ENCODE data around the gene SPOCK1.
"Not testable (repeated sequence)": the region's sequence is repeated elsewhere in the genome, so short reads cannot be mapped to it uniquely, and the experiment has no call there.

SPOCK1 gene

DNA sequence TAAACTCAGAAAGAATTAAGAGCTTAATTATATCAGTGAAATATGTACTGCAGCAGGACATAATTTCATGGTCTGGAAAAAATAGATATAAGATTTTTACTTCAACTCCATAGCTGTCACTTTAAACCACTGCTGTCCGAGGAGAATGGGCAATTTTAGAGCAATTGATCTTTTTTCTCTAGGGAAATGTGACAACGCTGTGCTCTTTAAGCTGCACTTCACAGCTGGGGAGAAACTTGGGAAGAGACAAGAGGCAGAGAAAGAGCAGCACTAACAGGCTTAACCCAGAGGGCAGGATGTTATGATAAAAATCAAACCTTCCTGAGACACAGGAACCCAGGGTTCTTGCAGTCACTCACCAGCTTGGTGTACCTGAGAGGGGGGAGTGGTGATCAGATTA is 92.0 kb downstream of the SPOCK1 start:
- Mint-ChIP-seq H3K36me3 (ENCODE audit: low read depth) (no peaks in the 10 kb centered on the region), H3K4me3 (no peak overlapping the region), H3K27ac (no peak overlapping the region), H3K9me3 (no peaks in the 10 kb centered on the region), H3K27me3 (no peaks in the 10 kb centered on the region), H3K4me1 (ENCODE audit: low read depth) (peaks cover 7% of the 10 kb centered on the region)
- intact Hi-C loops (cut with micrococcal nuclease) = no loop called here

DNA sequence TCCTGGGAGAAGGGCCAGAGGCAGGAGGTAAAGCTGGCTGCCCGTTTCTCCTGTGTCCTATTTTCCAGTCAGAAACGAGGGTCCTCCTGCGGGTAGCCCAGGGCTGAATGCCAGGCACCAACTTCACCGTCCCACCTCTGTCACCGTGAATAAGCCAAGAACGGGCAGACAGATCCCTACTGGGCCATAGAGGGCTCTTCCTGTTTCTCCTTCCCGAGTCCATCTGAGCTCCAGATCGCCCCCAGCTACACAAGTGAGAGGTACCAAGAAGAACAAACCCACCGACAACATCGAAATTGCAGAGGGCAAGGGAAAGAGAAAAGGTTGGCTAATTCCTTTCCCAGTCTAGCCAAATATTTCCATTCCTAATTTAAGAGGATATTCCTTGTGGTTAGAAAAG is 93.7 kb downstream of the SPOCK1 start:
- Mint-ChIP-seq H3K4me3 (no peak overlapping the region), H3K9me3 (no peaks in the 10 kb centered on the region), H3K4me1 (ENCODE audit: low read depth) (peaks cover 7% of the 10 kb centered on the region), H3K27ac (no peak overlapping the region), H3K27me3 (peaks cover 2% of the 10 kb centered on the region), H3K36me3 (ENCODE audit: low read depth) (no peaks in the 10 kb centered on the region)
- intact Hi-C loops (cut with micrococcal nuclease) = no loop called here

DNA sequence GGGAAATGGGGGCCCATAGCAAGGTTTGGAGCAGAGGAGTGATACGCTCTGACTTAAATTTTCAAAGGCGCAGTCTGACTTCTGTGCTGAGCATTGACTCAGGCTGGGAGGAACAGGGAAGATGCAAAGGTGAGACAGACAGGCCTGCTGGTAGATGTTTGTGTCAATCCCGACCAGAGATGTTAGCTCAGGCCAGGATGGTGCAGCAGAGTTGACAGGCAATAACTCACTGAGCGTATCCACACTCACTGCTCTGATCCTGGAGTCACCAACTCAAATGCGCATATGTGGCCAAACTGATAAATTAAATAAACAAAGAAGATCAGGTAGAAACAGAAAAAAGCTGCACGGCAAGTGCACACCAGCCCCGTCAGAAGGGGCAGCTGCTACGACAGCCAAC is 95.3 kb downstream of the SPOCK1 start:
- intact Hi-C loops (cut with micrococcal nuclease) = no loop called here
- peaks cover 3% of the 10 kb centered on the region for H3K27me3 Mint-ChIP-seq
- H3K4me1 Mint-ChIP-seq (ENCODE audit: low read depth) = peaks cover 7% of the 10 kb centered on the region
- H3K4me3 Mint-ChIP-seq = no peak overlapping the region
- no peaks in the 10 kb centered on the region for H3K36me3 Mint-ChIP-seq (ENCODE audit: low read depth)
- H3K27ac Mint-ChIP-seq = no peak overlapping the region
- H3K9me3 Mint-ChIP-seq = no peaks in the 10 kb centered on the region

DNA sequence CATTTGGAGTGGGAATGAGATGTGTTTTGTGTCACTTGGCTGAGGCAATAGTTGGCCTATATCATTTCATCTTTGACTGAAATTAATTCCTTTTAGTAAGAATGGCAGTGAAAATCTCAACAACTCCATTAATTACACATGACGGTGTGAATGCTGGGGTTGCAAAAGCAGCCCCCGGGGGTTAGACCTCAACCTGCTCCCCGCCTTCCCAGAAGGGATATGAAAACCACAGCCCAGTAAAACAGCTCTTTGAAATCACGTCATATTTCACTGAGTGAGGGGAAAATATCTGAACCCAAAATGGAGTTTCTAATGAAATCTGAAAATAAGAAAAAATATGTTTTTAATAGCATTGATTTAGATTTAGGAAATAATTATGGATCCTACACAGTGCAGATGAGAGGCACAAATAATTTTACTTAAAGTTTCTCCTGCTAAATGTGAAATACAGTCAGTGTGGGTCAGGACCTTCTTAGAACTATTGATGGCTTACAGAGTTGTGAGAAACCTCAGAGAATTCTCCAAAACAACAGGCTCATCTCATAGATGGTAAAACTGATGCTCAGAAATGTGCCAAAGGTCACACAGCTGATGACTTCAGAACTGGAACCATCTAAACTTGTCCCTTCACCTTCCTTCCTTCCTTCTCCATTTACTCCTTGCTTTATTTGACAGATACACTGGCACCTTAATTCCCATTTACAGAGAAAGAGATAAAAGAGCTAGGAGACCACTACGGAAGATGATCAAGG is 96.5 kb downstream of the SPOCK1 start:
- H3K36me3 Mint-ChIP-seq (ENCODE audit: low read depth) = no peaks in the 10 kb centered on the region
- no peak overlapping the region for H3K4me3 Mint-ChIP-seq
- intact Hi-C loops (cut with micrococcal nuclease) = no loop called here
- H3K9me3 Mint-ChIP-seq = no peaks in the 10 kb centered on the region
- peaks cover 4% of the 10 kb centered on the region for H3K27me3 Mint-ChIP-seq
- no peak overlapping the region for H3K27ac Mint-ChIP-seq
- H3K4me1 Mint-ChIP-seq (ENCODE audit: low read depth) = peaks cover 7% of the 10 kb centered on the region

GRCh38 chr5:137401946-137402345 is 97.2 kb downstream of the SPOCK1 start:
- no peak overlapping the region for H3K4me3 Mint-ChIP-seq
- no peak overlapping the region for H3K27ac Mint-ChIP-seq
- peaks cover 7% of the 10 kb centered on the region for H3K4me1 Mint-ChIP-seq (ENCODE audit: low read depth)

GRCh38 chr5:137400571-137400970 is 98.6 kb downstream of the SPOCK1 start:
- Mint-ChIP-seq H3K27me3 (peaks cover 5% of the 10 kb centered on the region), H3K27ac (no peak overlapping the region), H3K4me1 (ENCODE audit: low read depth) (peaks cover 7% of the 10 kb centered on the region), H3K9me3 (no peaks in the 10 kb centered on the region), H3K36me3 (ENCODE audit: low read depth) (no peaks in the 10 kb centered on the region), H3K4me3 (no peak overlapping the region)
- intact Hi-C loops (cut with micrococcal nuclease) = no loop called here

More at GRCh38 chr5:137401946-137402345, 97.2 kb downstream of the SPOCK1 start:
- H3K36me3 Mint-ChIP-seq (ENCODE audit: low read depth) = no peaks in the 10 kb centered on the region
- H3K9me3 Mint-ChIP-seq = no peaks in the 10 kb centered on the region
- H3K27me3 Mint-ChIP-seq = peaks cover 5% of the 10 kb centered on the region
- intact Hi-C loops (cut with micrococcal nuclease) = no loop called here

GRCh38 chr5:137399911-137400310 is 99.2 kb downstream of the SPOCK1 start:
- Mint-ChIP-seq H3K4me3 (no peak overlapping the region), H3K27me3 (peaks cover 5% of the 10 kb centered on the region), H3K36me3 (ENCODE audit: low read depth) (no peaks in the 10 kb centered on the region), H3K9me3 (no peaks in the 10 kb centered on the region), H3K4me1 (ENCODE audit: low read depth) (peaks cover 7% of the 10 kb centered on the region), H3K27ac (no peak overlapping the region)
- intact Hi-C loops (cut with micrococcal nuclease) = no loop called here

GRCh38 chr5:137398751-137399150 is 100.4 kb downstream of the SPOCK1 start:
- H3K27ac Mint-ChIP-seq = no peak overlapping the region
- H3K4me3 Mint-ChIP-seq = no peak overlapping the region
- peaks cover 7% of the 10 kb centered on the region for H3K4me1 Mint-ChIP-seq (ENCODE audit: low read depth)
- peaks cover 5% of the 10 kb centered on the region for H3K27me3 Mint-ChIP-seq
- no peaks in the 10 kb centered on the region for H3K9me3 Mint-ChIP-seq
- intact Hi-C loops (cut with micrococcal nuclease) = no loop called here
- H3K36me3 Mint-ChIP-seq (ENCODE audit: low read depth) = no peaks in the 10 kb centered on the region

DNA sequence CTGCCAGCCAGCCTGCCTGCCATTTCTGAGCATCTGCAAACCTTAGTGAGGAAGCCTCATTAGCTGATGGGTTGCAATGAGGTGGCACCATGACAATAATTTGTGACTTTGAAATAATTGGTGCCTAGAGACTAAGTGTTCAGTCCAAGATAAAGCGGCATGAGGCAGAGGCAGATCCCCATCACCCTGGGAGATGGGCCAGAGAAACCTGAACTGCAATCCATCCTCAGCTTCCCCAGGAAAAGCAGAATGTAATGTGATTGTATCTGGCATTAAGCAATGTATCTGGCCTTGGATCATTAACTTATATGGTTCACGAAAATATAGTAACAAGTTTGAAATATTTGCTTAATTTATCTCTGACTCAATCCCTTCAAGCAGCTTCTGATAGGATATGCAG is 101.0 kb downstream of the SPOCK1 start:
- Mint-ChIP-seq H3K36me3 (ENCODE audit: low read depth) (no peaks in the 10 kb centered on the region), H3K27ac (no peak overlapping the region), H3K4me3 (no peak overlapping the region), H3K27me3 (peaks cover 5% of the 10 kb centered on the region), H3K9me3 (no peaks in the 10 kb centered on the region), H3K4me1 (ENCODE audit: low read depth) (peaks cover under 1% of the 10 kb centered on the region)
- intact Hi-C loops (cut with micrococcal nuclease) = no loop called here

GRCh38 chr5:137395011-137395755 is 103.9 kb downstream of the SPOCK1 start:
- peaks cover 5% of the 10 kb centered on the region for H3K27me3 Mint-ChIP-seq
- intact Hi-C loops (cut with micrococcal nuclease) = no loop called here
- no peaks in the 10 kb centered on the region for H3K36me3 Mint-ChIP-seq (ENCODE audit: low read depth)
- no peak overlapping the region for H3K4me3 Mint-ChIP-seq
- no peak overlapping the region for H3K27ac Mint-ChIP-seq
- no peaks in the 10 kb centered on the region for H3K9me3 Mint-ChIP-seq
- H3K4me1 Mint-ChIP-seq (ENCODE audit: low read depth) = no peaks in the 10 kb centered on the region

- H3K27me3 Mint-ChIP-seq = peaks cover 5% of the 10 kb centered on the region
- H3K9me3 Mint-ChIP-seq = no peaks in the 10 kb centered on the region
- H3K4me1 Mint-ChIP-seq (ENCODE audit: low read depth) = no peaks in the 10 kb centered on the region
- H3K36me3 Mint-ChIP-seq (ENCODE audit: low read depth) = no peaks in the 10 kb centered on the region
- no peak overlapping the region for H3K4me3 Mint-ChIP-seq
- intact Hi-C loops (cut with micrococcal nuclease) = no loop called here
- no peak overlapping the region for H3K27ac Mint-ChIP-seq
Measured at GRCh38 chr5:137394380-137394779, 104.7 kb downstream of the SPOCK1 start.

DNA sequence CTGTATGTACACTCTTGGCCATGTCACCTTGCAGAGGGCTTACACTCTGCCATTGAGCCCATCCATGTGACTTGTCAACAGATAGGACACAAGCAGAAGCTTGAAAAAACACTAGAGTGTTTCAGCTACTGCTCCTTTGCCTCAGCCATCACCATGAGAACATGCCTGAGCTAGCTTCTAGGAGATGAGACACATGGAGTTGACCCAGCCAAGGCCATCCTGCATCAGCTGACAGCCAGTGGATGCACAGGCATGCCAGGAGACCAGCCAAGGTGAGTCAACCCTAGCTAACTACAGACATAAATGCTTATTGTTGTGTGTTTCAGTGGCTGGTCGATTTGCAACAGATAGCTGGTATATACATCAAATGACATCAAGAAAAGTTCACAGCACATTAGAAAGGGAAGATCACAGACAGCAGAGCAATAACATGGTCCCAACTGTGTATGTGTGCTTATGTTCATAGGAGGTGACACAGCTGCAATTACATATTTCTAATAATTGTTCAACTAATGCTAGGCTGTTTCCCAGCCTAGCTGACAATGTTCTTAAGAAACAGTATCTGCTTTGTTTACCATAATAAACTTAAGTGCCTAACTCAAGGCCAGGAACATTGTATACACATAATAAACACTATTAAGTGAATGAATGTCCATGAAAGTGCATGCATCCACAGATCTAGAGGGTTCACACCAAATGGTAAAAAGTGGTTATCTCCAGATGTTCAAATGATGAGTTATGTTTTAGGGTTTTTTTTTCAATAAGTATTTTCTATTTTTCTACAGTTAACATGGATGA is 105.7 kb downstream of the SPOCK1 start:
- no peaks in the 10 kb centered on the region for H3K9me3 Mint-ChIP-seq
- no peak overlapping the region for H3K4me3 Mint-ChIP-seq
- intact Hi-C loops (cut with micrococcal nuclease) = no loop called here
- peaks cover 5% of the 10 kb centered on the region for H3K27me3 Mint-ChIP-seq
- no peaks in the 10 kb centered on the region for H3K36me3 Mint-ChIP-seq (ENCODE audit: low read depth)
- no peaks in the 10 kb centered on the region for H3K4me1 Mint-ChIP-seq (ENCODE audit: low read depth)
- H3K27ac Mint-ChIP-seq = no peak overlapping the region

DNA sequence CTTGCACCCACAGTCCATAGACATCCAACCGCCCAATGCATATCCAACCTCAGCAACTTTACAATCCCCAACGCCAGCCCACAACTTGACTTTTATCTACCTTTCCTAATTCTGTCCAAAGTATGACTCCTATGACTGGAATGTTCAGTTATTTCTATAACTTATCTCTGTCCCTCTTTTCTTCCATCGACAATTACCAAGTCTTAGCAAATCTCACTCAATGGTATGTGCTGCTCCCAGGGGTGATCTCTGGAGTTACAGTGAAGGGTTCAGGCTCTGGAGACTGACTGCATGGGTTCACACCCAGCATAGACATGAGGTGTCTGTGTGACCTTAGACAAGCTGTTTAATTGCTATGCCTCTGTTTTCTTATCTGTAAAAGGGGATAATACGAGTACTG is 106.9 kb downstream of the SPOCK1 start:
- intact Hi-C loops (cut with micrococcal nuclease) = no loop called here
- no peak overlapping the region for H3K27ac Mint-ChIP-seq

DNA sequence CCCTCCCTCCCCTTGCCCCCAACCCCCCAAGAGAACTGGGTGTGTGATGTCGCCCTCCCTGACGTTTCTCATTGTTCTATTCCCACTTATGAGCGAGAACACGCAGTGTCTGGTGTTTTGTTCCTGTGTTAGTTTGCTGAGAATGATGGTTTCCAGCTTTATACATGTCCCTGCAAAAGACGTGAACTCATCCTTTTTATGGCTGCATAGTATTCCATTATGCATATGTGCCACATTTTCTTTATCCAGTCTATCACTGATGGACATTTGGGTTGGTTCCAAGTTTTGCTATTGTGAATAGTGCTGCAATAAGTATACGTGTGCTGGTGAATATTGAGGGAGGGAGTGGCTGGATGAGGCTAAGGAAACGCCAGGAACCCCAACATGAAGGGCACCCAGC is 108.1 kb downstream of the SPOCK1 start:
- H3K27ac Mint-ChIP-seq; H3K36me3 Mint-ChIP-seq (ENCODE audit: low read depth); H3K27me3 Mint-ChIP-seq; H3K4me3 Mint-ChIP-seq; intact Hi-C loops (cut with micrococcal nuclease); H3K4me1 Mint-ChIP-seq (ENCODE audit: low read depth); H3K9me3 Mint-ChIP-seq: not testable (repeated sequence)

More for the DNA sequence above, 106.9 kb downstream of the SPOCK1 start:
- H3K9me3 Mint-ChIP-seq = no peaks in the 10 kb centered on the region
- H3K4me3 Mint-ChIP-seq = no peak overlapping the region
- H3K36me3 Mint-ChIP-seq (ENCODE audit: low read depth) = no peaks in the 10 kb centered on the region
- peaks cover 4% of the 10 kb centered on the region for H3K27me3 Mint-ChIP-seq
- no peaks in the 10 kb centered on the region for H3K4me1 Mint-ChIP-seq (ENCODE audit: low read depth)

All from dendritic cell treated with granulocyte-macrophage colony-stimulating factor and Interleukin-4, amounts not matched to agents 40 ng/mL and 50 ng/mL, for 4 days (primary cell).